Suprapubic skin (tissue), 3 donors: ENCODE results near the gene VWA3B.

Experiments
- CTCF ChIP-seq, 2 donors: fragments of 200-600 bp in 1 of 2; fragments of 450-650 bp in 1 of 2; sonication (generic) in 1 of 2; IDR thresholded peaks; one replicate each; pipeline ENCODE4 v1.5.1; 2016 to 2019; ENCODE audit warnings: antibody characterized with exemption in 2 of 2, mild to moderate bottlenecking in 1 of 2, moderate library complexity in 1 of 2
- EP300 ChIP-seq: sonication (generic); formaldehyde crosslinking; IDR thresholded peaks from one replicate; pipeline ENCODE4 v1.6.1; 2017; ENCODE audit warnings: antibody characterized with exemption
- POLR2A ChIP-seq, 2 donors: fragments of 450-650 bp; IDR thresholded peaks; one replicate each; pipeline ENCODE4 v1.6.1; 2017; ENCODE audit warnings: antibody characterized with exemption in 2 of 2, mild to moderate bottlenecking in 2 of 2, moderate library complexity in 2 of 2

GRCh38 chr2:98078701-98079100 lies 8.3 kb upstream of the VWA3B start:
- TF ChIP-seq CTCF (IDR thresholded peaks at IDR 0.05) (no peak), POLR2A (IDR thresholded peaks at IDR 0.05) (no peak), EP300 (no peak)
